ENCODE measurements around the gene INSYN2A.

GRCh38 chr10:127148066-127148932 lies 48.1 kb downstream of the INSYN2A start:
- TF ChIP-seq, protein P1, sequence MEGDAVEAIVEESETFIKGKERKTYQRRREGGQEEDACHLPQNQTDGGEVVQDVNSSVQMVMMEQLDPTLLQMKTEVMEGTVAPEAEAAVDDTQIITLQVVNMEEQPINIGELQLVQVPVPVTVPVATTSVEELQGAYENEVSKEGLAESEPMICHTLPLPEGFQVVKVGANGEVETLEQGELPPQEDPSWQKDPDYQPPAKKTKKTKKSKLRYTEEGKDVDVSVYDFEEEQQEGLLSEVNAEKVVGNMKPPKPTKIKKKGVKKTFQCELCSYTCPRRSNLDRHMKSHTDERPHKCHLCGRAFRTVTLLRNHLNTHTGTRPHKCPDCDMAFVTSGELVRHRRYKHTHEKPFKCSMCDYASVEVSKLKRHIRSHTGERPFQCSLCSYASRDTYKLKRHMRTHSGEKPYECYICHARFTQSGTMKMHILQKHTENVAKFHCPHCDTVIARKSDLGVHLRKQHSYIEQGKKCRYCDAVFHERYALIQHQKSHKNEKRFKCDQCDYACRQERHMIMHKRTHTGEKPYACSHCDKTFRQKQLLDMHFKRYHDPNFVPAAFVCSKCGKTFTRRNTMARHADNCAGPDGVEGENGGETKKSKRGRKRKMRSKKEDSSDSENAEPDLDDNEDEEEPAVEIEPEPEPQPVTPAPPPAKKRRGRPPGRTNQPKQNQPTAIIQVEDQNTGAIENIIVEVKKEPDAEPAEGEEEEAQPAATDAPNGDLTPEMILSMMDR (conservative IDR thresholded peaks at IDR 0.05; ENCODE audit: low read depth, low read length): no peak
- no peak for TF ChIP-seq EZH2 (IDR thresholded peaks at IDR 0.05; ENCODE audit: borderline replicate concordance, low read depth, low read length, poor library complexity, severe bottlenecking)
